Measurements from ENCODE around the gene DIS3L2. TPM values are rescaled to one million over a fixed set of nuclear protein-coding genes. Genes with fewer than 3 reads are reported as not detected.

The DIS3L2 gene
- total and polyA plus RNA-seq, 2 of the 8 experiments (the other 6 are each of a cell fraction or from before 2014, with no cell fraction given) = 11.5 to 21.6 TPM

DNA sequence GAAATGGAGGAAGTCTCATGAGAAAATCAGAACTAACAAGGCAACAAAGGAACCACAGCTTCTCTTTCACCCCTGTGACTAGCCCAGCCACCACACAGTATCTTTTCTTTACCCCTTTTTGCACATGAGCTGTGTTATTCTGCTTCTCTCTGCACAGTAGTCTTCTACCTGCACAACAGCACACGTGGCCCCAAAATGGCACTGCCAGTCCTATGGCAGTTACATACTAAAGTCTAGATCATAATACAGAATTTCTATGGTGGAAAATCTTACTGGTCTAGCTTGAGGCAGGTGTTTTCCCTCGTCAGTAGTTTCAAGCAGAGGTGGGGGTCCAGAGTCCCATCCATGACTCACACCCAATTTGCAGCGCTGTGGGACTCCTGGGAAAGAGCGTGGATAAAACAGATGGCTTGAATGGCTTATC is 177.7 kb downstream of the DIS3L2 start:
- DNase-seq (ENCODE audit: low read depth in 1 of 2, low spot score in 2 of 2) (no peak), FAIRE-seq (no peak)
- Histone ChIP-seq H2BK20ac (ENCODE audit: low read length) (no peak overlapping the region), H4K20me1 (replicated peaks in 1 of 2; ENCODE audit: control insufficient read depth in 1 of 2, insufficient read depth in 2 of 2, low read length in 2 of 2) (no peaks in the 10 kb centered on the region), H3K23me2 (ENCODE audit: low read depth, low read length) (no peaks in the 10 kb centered on the region), H2BK5ac (ENCODE audit: low read depth, low read length) (no peak overlapping the region), H2BK12ac (ENCODE audit: low read depth, low read length) (no peak overlapping the region), H3K79me1 (ENCODE audit: low read depth, low read length) (no peaks in the 10 kb centered on the region), H4K91ac (replicated peaks; ENCODE audit: insufficient read length, low read length) (no peak overlapping the region), H2AK5ac (ENCODE audit: low read depth, low read length) (no peak overlapping the region), H3K27ac (ENCODE audit: low read depth, low read length) (no peak overlapping the region), H2BK120ac (replicated peaks; ENCODE audit: low read depth, low read length) (no peak overlapping the region), H2AFZ (ENCODE audit: low read length) (no peak overlapping the region), H3K4ac (replicated peaks; ENCODE audit: insufficient read length, low read depth, low read length) (no peak overlapping the region), H3K4me2 (ENCODE audit: insufficient read depth in 1 of 2, low read depth in 2 of 2, low read length in 2 of 2) (no peak overlapping the region), H3K14ac (ENCODE audit: insufficient read length) (no peak overlapping the region), H3K36me3 (ENCODE audit: control insufficient read depth in 2 of 4, insufficient read depth in 4 of 4, low read length in 3 of 4) (no peaks in the 10 kb centered on the region), H3K79me2 (ENCODE audit: control insufficient read depth in 1 of 2, insufficient read depth in 2 of 2, low read length in 2 of 2) (no peaks in the 10 kb centered on the region), H3K27me3 (replicated peaks in 1 of 4; ENCODE audit: control insufficient read depth in 3 of 4, extremely low read depth in 1 of 4, insufficient read depth in 3 of 4, low read length in 3 of 4) (no peaks in the 10 kb centered on the region), H3K9ac (replicated peaks in 1 of 4; ENCODE audit: extremely low read depth in 1 of 4, low read depth in 3 of 4, low read length in 3 of 4) (no peak overlapping the region), H4K8ac (ENCODE audit: extremely low read depth, insufficient read depth, low read length) (no peak overlapping the region), H4K5ac (ENCODE audit: insufficient read length, low read depth, low read length) (no peak overlapping the region), H3K9me3 (ENCODE audit: insufficient read depth in 2 of 2, low read depth in 1 of 2, low read length in 1 of 2) (no peaks in the 10 kb centered on the region), H3K56ac (replicated peaks; ENCODE audit: insufficient read length, low read depth, low read length) (no peak overlapping the region), H2BK15ac (ENCODE audit: low read length) (no peak overlapping the region), H3K4me3 (ENCODE audit: extremely low read depth in 1 of 4, insufficient read depth in 2 of 4, low read depth in 3 of 4, low read length in 4 of 4) (no peak overlapping the region), H3K23ac (ENCODE audit: insufficient read length) (no peak overlapping the region), H3K18ac (ENCODE audit: extremely low read depth, low read length) (no peak overlapping the region), H3K4me1 (replicated peaks in 1 of 4; ENCODE audit: control insufficient read depth in 3 of 4, insufficient read depth in 4 of 4, low read length in 3 of 4) (no peaks in the 10 kb centered on the region)
- ChIA-PET CTCF (ENCODE audit: partially characterized antibody) (interaction anchor here (0.6 to 6.7 kb wide), 13 partner anchors 13 to 238 kb away, joined by 3 to 62 read pairs (median 4); partner anchors contain the start of gene NPPC), POLR2A (ENCODE audit: partially characterized antibody) (no interaction called here)
- WGBS, 2 experiments (ENCODE audit: extremely low coverage in 1 of 2, insufficient coverage in 1 of 2, insufficient read length in 1 of 2, insufficient replicate concordance in 2 of 2, low coverage in 1 of 2, low lambda C conversion rate in 2 of 2, missing lambda C conversion rate in 1 of 2) = 94% methylated on average over 4 of the region's 4 CpGs; no CpG with 5 or more reads in 1 of the 2 experiments
- no peak for TF ChIP-seq ZNF274 (IDR thresholded peaks at IDR 0.05; ENCODE audit: borderline replicate concordance, extremely low read depth, low read length)
- TF ChIP-seq, protein P1, sequence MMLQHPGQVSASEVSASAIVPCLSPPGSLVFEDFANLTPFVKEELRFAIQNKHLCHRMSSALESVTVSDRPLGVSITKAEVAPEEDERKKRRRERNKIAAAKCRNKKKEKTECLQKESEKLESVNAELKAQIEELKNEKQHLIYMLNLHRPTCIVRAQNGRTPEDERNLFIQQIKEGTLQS (IDR thresholded peaks at IDR 0.05; ENCODE audit: insufficient read depth, low read depth, low read length) = no peak
- no peak for TF ChIP-seq SP1 (IDR thresholded peaks at IDR 0.05; ENCODE audit: low read depth, low read length)
- TF ChIP-seq, protein P2, sequence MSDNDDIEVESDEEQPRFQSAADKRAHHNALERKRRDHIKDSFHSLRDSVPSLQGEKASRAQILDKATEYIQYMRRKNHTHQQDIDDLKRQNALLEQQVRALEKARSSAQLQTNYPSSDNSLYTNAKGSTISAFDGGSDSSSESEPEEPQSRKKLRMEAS (IDR thresholded peaks at IDR 0.05) = no peak
- TF ChIP-seq SRF (IDR thresholded peaks at IDR 0.05; ENCODE audit: low read depth, low read length) = no peak
- no peak for TF ChIP-seq SIRT6 (IDR thresholded peaks at IDR 0.05; ENCODE audit: low read length)
- no peak for TF ChIP-seq CEBPB (IDR thresholded peaks at IDR 0.05; ENCODE audit: low read depth, low read length)
- TF ChIP-seq BCL11A (IDR thresholded peaks at IDR 0.05; ENCODE audit: low read depth in 2 of 2, low read length in 2 of 2) = no peak
- no peak for TF ChIP-seq SIN3A (conservative IDR thresholded peaks at IDR 0.05 in 1 of 2, IDR thresholded peaks at IDR 0.05 in 1 of 2; ENCODE audit: low read depth in 1 of 2, low read length in 2 of 2)
- TF ChIP-seq RFX5 (IDR thresholded peaks at IDR 0.05; ENCODE audit: borderline replicate concordance, low read depth, low read length) = no peak
- no peak for TF ChIP-seq CREB1 (IDR thresholded peaks at IDR 0.05)
- TF ChIP-seq SAP30 (IDR thresholded peaks at IDR 0.05; ENCODE audit: insufficient read depth, insufficient replicate concordance, low read length) = no peak
- TF ChIP-seq YY1 (IDR thresholded peaks at IDR 0.05; ENCODE audit: low read depth, low read length) = no peak
- no peak for TF ChIP-seq POLR2AphosphoS5 (IDR thresholded peaks at IDR 0.05; ENCODE audit: low read depth, low read length)

Measured in H1 (cell line).